Osteocyte (in vitro differentiated cells): ENCODE measurements around the gene CD3G. TPM values are rescaled to one million over a fixed set of nuclear protein-coding genes. Genes with fewer than 3 reads are reported as not detected.
"Not testable (repeated sequence)": the region's sequence is repeated elsewhere in the genome, so short reads cannot be mapped to it uniquely, and the experiment has no call there.

Experiments
- DNase-seq: peaks from one replicate; pipeline ENCODE4 v3.0.0; 2021; ENCODE audit warnings: mixed read lengths; ENCODE audit not compliant: unreplicated experiment; ENCODE audit errors: extremely low spot score
- H3K27ac Mint-ChIP-seq: one replicate; pipeline ENCODE4 v1.8.0; 2021; ENCODE audit warnings: mild to moderate bottlenecking, mixed read lengths; ENCODE audit not compliant: unreplicated experiment
- H3K27me3 Mint-ChIP-seq: one replicate; pipeline ENCODE4 v1.8.0; 2021; ENCODE audit warnings: mixed read lengths; ENCODE audit not compliant: unreplicated experiment
- H3K36me3 Mint-ChIP-seq: one replicate; pipeline ENCODE4 v1.8.0; 2021; ENCODE audit warnings: mixed read lengths; ENCODE audit not compliant: unreplicated experiment
- H3K4me1 Mint-ChIP-seq: one replicate; pipeline ENCODE4 v1.8.0; 2021; ENCODE audit warnings: mixed read lengths; ENCODE audit not compliant: unreplicated experiment
- H3K4me3 Mint-ChIP-seq: one replicate; pipeline ENCODE4 v1.8.0; 2021; ENCODE audit warnings: mild to moderate bottlenecking, moderate library complexity, mixed read lengths; ENCODE audit not compliant: unreplicated experiment
- H3K9me3 Mint-ChIP-seq: one replicate; pipeline ENCODE4 v1.8.0; 2021; ENCODE audit warnings: mixed read lengths; ENCODE audit not compliant: unreplicated experiment
- total RNA-seq: library from RNA; stranded (reverse); gene quantifications from 2 replicates; pipeline ENCODE4 v1.2.1, GENCODE V29; 2021
- TF ChIP-seq, protein P1 (sequence below): fragments of 200-600 bp; sonication (generic); IDR thresholded peaks from 2 replicates; pipeline ENCODE4 v1.5.0; 2021; ENCODE audit warnings: antibody characterized with exemption, mild to moderate bottlenecking, moderate library complexity

The CD3G gene
- total RNA-seq, 1 donor from 2014 or later, result not detected

- H3K4me3 Mint-ChIP-seq, result no peak within 1 kb of the TSS
- TF ChIP-seq, protein P1, sequence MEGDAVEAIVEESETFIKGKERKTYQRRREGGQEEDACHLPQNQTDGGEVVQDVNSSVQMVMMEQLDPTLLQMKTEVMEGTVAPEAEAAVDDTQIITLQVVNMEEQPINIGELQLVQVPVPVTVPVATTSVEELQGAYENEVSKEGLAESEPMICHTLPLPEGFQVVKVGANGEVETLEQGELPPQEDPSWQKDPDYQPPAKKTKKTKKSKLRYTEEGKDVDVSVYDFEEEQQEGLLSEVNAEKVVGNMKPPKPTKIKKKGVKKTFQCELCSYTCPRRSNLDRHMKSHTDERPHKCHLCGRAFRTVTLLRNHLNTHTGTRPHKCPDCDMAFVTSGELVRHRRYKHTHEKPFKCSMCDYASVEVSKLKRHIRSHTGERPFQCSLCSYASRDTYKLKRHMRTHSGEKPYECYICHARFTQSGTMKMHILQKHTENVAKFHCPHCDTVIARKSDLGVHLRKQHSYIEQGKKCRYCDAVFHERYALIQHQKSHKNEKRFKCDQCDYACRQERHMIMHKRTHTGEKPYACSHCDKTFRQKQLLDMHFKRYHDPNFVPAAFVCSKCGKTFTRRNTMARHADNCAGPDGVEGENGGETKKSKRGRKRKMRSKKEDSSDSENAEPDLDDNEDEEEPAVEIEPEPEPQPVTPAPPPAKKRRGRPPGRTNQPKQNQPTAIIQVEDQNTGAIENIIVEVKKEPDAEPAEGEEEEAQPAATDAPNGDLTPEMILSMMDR, result no peak
Observed at GRCh38 chr11:118304568-118305248, 39.4 kb upstream of the CD3G start, which contains the start of gene CD3E. CD3E (plus strand) TSS chr11:118304730; CDS start chr11:118304953, 223 bp downstream.

DNA sequence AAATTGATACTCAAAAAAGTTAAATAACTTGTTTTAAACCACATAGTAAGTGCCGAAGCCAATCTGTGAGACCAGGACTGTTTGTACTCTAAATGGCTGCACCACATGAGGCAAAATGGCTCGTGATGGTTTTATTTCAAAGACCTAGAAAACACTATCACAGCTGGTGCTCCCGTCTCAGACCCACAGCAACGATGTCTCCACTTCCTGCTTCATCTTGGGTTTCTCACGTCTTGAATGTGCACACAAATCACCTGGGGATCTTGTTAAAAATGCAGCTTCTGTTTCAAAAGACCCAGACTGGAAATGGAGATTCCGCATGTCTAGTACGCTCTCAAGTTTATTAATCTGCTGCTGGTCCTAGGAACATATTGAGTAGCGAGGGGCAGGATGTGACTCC lies 38.4 kb upstream of the CD3G start:
- H3K27ac Mint-ChIP-seq, result no peak overlapping the region
- no peaks in the 10 kb centered on the region for H3K9me3 Mint-ChIP-seq
- H3K36me3 Mint-ChIP-seq, result no peaks in the 10 kb centered on the region
- no peaks in the 10 kb centered on the region for H3K4me1 Mint-ChIP-seq
- DNase-seq, result no peak
- TF ChIP-seq, protein P1, result no peak
- peaks cover 46% of the 10 kb centered on the region for H3K27me3 Mint-ChIP-seq
- no peak overlapping the region for H3K4me3 Mint-ChIP-seq

More at GRCh38 chr11:118304568-118305248, 39.4 kb upstream of the CD3G start, which contains the start of gene CD3E:
- Mint-ChIP-seq H3K36me3 (no peaks in the 10 kb centered on the region), H3K4me1 (no peaks in the 10 kb centered on the region), H3K27ac (no peak within 1 kb of the TSS), H3K9me3 (no peaks in the 10 kb centered on the region), H3K27me3 (peaks cover 42% of the 10 kb centered on the region)
- DNase-seq, result no peak

DNA sequence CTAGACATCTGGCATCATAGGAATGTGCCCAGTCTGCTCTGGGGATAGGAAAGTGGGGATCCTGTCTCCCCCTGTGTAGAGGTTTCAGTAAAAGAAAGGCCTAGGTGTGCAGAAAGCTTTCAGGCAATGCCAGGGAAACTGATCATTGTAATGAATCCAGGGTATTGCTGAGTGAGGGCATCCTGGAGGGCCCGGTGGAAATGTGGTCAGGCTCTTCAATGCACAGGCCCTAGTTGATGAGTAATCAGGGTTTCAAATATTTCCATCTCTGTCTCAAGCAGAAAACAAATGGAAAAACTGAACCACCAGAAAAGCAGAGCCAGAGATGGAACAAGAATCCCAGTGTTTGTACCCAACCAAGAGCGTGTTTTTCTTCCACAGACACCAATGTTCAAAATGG lies 37.6 kb upstream of the CD3G start:
- Mint-ChIP-seq H3K27ac (no peak overlapping the region), H3K4me1 (no peaks in the 10 kb centered on the region), H3K9me3 (no peaks in the 10 kb centered on the region), H3K27me3 (peaks cover 46% of the 10 kb centered on the region), H3K4me3 (no peak overlapping the region), H3K36me3 (no peaks in the 10 kb centered on the region)
- TF ChIP-seq, protein P1, result no peak
- no peak for DNase-seq

DNA sequence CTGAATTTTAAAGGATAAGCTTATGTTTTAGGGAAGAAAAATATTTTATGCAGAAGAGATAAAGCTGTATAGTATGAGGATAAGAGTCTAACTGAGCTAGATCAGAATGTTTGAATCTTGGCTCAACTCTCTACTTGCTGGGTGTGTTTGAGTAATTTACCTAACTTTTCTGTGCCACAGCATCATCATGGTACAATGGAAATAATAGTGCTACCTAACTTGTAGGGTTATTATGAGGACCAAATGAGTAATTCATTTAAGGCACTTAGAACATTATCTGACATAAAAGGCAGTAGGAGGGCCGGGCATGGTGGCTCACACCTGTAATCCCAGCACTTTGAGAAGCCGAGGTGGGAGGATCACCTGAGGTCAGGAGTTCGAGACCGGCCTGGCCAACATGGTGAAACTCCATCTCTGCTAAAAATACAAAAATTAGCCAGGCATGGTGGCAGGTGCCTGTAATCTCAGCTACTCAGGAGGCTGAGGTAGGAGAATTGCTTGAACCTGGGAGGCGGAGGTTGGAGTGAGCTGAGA lies 35.1 kb upstream of the CD3G start:
- not testable (repeated sequence) for H3K9me3 Mint-ChIP-seq, H3K4me1 Mint-ChIP-seq, DNase-seq, H3K36me3 Mint-ChIP-seq, H3K4me3 Mint-ChIP-seq, H3K27ac Mint-ChIP-seq
- peaks cover 44% of the 10 kb centered on the region for H3K27me3 Mint-ChIP-seq

- Mint-ChIP-seq H3K36me3 (no peaks in the 10 kb centered on the region), H3K9me3 (no peaks in the 10 kb centered on the region), H3K27ac (no peak overlapping the region), H3K4me1 (no peaks in the 10 kb centered on the region), H3K4me3 (no peak overlapping the region), H3K27me3 (peaks cover 37% of the 10 kb centered on the region)
- TF ChIP-seq, protein P1, result no peak
- DNase-seq, result no peak
Observed at GRCh38 chr11:118310271-118310670, 33.9 kb upstream of the CD3G start.
